Kidney epithelial cell (primary cell): ENCODE data around the gene ZNF837. TPM values are rescaled to one million over a fixed set of nuclear protein-coding genes. Genes with fewer than 3 reads are reported as not detected.

ENCODE experiments used
- DNase-seq: peaks from one replicate; pipeline ENCODE4 v3.0.0-alpha.2; 2010; ENCODE audit warnings: low read depth
- H3K27me3 ChIP-seq: 2 replicates; pipeline ENCODE4 v1.6.0; 2011; ENCODE audit warnings: low read length; ENCODE audit not compliant: control insufficient read depth, insufficient read depth
- H3K36me3 ChIP-seq: 2 replicates; pipeline ENCODE4 v1.5.1; 2011; ENCODE audit warnings: low read length; ENCODE audit not compliant: control insufficient read depth, insufficient read depth
- H3K4me3 ChIP-seq: 2 replicates; pipeline ENCODE4 v1.5.1; 2011; ENCODE audit warnings: low read depth, mild to moderate bottlenecking, control low read depth, low read length
- CTCF ChIP-seq: IDR thresholded peaks from 2 replicates; pipeline ENCODE4 v1.5.1; 2011; ENCODE audit warnings: mild to moderate bottlenecking, moderate library complexity, low read length, control low read depth, inconsistent platforms; ENCODE audit not compliant: insufficient read depth, poor library complexity, severe bottlenecking
- total RNA-seq: library from RNA; depleted of rRNA; stranded (reverse); fragments of >200 nt; gene quantifications from 2 replicates; pipeline ENCODE4 v1.2.3, GENCODE V29; 2015

ZNF837 gene
- total RNA-seq, 1 donor from 2014 or later, result 4.3 TPM

GRCh38 chr19:58394821-58395219 is 14.0 kb upstream of the ZNF837 start:
- Histone ChIP-seq H3K27me3 (peaks cover 22% of the 10 kb centered on the region), H3K4me3 (no peak overlapping the region), H3K36me3 (peaks cover 10% of the 10 kb centered on the region)
- TF ChIP-seq CTCF, result no peak
- DNase-seq, result no peak

- TF ChIP-seq CTCF, result no peak
- Histone ChIP-seq H3K27me3 (peaks cover 22% of the 10 kb centered on the region), H3K36me3 (peaks cover 10% of the 10 kb centered on the region), H3K4me3 (no peak overlapping the region)
- no peak for DNase-seq
Measured at GRCh38 chr19:58393725-58394033, 12.8 kb upstream of the ZNF837 start.

- H3K4me3 ChIP-seq, result no peak overlapping the region
- no peak for DNase-seq
- TF ChIP-seq CTCF, result no peak
- peaks cover 10% of the 10 kb centered on the region for H3K36me3 ChIP-seq
- peaks cover 22% of the 10 kb centered on the region for H3K27me3 ChIP-seq
Measured at GRCh38 chr19:58392945-58393724, 12.3 kb upstream of the ZNF837 start.

GRCh38 chr19:58388175-58388526 is 7.3 kb upstream of the ZNF837 start:
- Histone ChIP-seq H3K36me3 (peaks cover 5% of the 10 kb centered on the region), H3K27me3 (no peaks in the 10 kb centered on the region), H3K4me3 (peak overlapping the region; percentile 51)
- DNase-seq, result no peak
- no peak for TF ChIP-seq CTCF

GRCh38 chr19:58387338-58388174 is 6.7 kb upstream of the ZNF837 start:
- no peaks in the 10 kb centered on the region for H3K36me3 ChIP-seq
- TF ChIP-seq CTCF, result peak; percentile 5
- no peak for DNase-seq
- peak overlapping the region; percentile 51 for H3K4me3 ChIP-seq
- H3K27me3 ChIP-seq, result no peaks in the 10 kb centered on the region
